Measurements from ENCODE around the gene MDFIC. TPM values are rescaled to one million over a fixed set of nuclear protein-coding genes. Genes with fewer than 3 reads are reported as not detected.
"Not testable (repeated sequence)": the region's sequence is repeated elsewhere in the genome, so short reads cannot be mapped to it uniquely, and the experiment has no call there.

Gene MDFIC
- 10 to 100 TPM; 21.8 to 23.9 TPM for total RNA-seq
- long read RNA-seq, partial matches to known transcripts, result 0 of 1 reads
- long read RNA-seq, other reads (novel, unspliced or antisense), result 0 of 1 reads

GRCh38 chr7:114922026-114922651 lies at the start of gene MDFIC:
Gene MDFIC, plus strand, starts transcription at chr7:114922094. Its CDS starts 940 bp downstream, at chr7:114923034.
- intact Hi-C loops (cut with DNase I), result loop anchor here in 1 of 2 donors (5.0 to 10.0 kb wide), 2 partner anchors 55 to 293 kb away; no protein-coding TSS in a partner anchor
- ATAC-seq (peak; percentile 88 to 92), DNase-seq (peak; percentile 74)

- ATAC-seq (no peak), DNase-seq (no peak)
- intact Hi-C loops (cut with DNase I), result no loop called here
Measured at GRCh38 chr7:114874170-114874569, 47.7 kb upstream of the MDFIC start.

GRCh38 chr7:114875186-114875585 lies 46.7 kb upstream of the MDFIC start:
- intact Hi-C loops (cut with DNase I), result no loop called here
- no peak for DNase-seq
- ATAC-seq, result no peak

GRCh38 chr7:114879554-114879953 lies 42.3 kb upstream of the MDFIC start:
- ATAC-seq, result no peak
- DNase-seq, result no peak
- intact Hi-C loops (cut with DNase I), result no loop called here

GRCh38 chr7:114885836-114886235 lies 36.1 kb upstream of the MDFIC start:
- intact Hi-C loops (cut with DNase I), result no loop called here
- no peak for DNase-seq

GRCh38 chr7:114886241-114886640 lies 35.7 kb upstream of the MDFIC start:
- intact Hi-C loops (cut with DNase I), result no loop called here
- no peak for DNase-seq
- no peak for ATAC-seq

More at GRCh38 chr7:114885836-114886235, 36.1 kb upstream of the MDFIC start:
- no peak for ATAC-seq

GRCh38 chr7:114889116-114889515 lies 32.8 kb upstream of the MDFIC start:
- DNase-seq; ATAC-seq; intact Hi-C loops (cut with DNase I): not testable (repeated sequence)

- DNase-seq (no peak), ATAC-seq (peak in 1 of 2 donors; percentile 86)
- intact Hi-C loops (cut with DNase I), result no loop called here
Measured at GRCh38 chr7:114889646-114890285, 32.1 kb upstream of the MDFIC start.

- no peak for DNase-seq
- intact Hi-C loops (cut with DNase I), result no loop called here
Measured at GRCh38 chr7:114890561-114890960, 31.3 kb upstream of the MDFIC start.

GRCh38 chr7:114900127-114900526 lies 21.8 kb upstream of the MDFIC start:
- no peak for ATAC-seq
- intact Hi-C loops (cut with DNase I), result no loop called here

More at GRCh38 chr7:114890561-114890960, 31.3 kb upstream of the MDFIC start:
- ATAC-seq, result no peak

GRCh38 chr7:114901771-114902170 lies 20.1 kb upstream of the MDFIC start:
- intact Hi-C loops (cut with DNase I), result no loop called here
- peak in 1 of 2 donors; percentile 68 for ATAC-seq
- no peak for DNase-seq

More at GRCh38 chr7:114900127-114900526, 21.8 kb upstream of the MDFIC start:
- no peak for DNase-seq

GRCh38 chr7:114903131-114903530 lies 18.8 kb upstream of the MDFIC start:
- no peak for ATAC-seq
- DNase-seq, result no peak
- intact Hi-C loops (cut with DNase I), result no loop called here

- DNase-seq (no peak), ATAC-seq (peak in 1 of 2 donors; percentile 62)
- intact Hi-C loops (cut with DNase I), result no loop called here
Measured at GRCh38 chr7:114910787-114911186, 11.1 kb upstream of the MDFIC start.

GRCh38 chr7:114911411-114911810 lies 10.5 kb upstream of the MDFIC start:
- intact Hi-C loops (cut with DNase I), result no loop called here
- ATAC-seq, result no peak

GRCh38 chr7:114916261-114916892 lies 5.5 kb upstream of the MDFIC start:
- DNase-seq, result no peak
- intact Hi-C loops (cut with DNase I), result no loop called here
- no peak for ATAC-seq

More at GRCh38 chr7:114911411-114911810, 10.5 kb upstream of the MDFIC start:
- no peak for DNase-seq

- intact Hi-C loops (cut with DNase I), result no loop called here
- DNase-seq, result no peak
- ATAC-seq, result no peak
Measured at GRCh38 chr7:114917211-114917839, 4.6 kb upstream of the MDFIC start.

GRCh38 chr7:114919587-114919986 lies 2.3 kb upstream of the MDFIC start:
- ATAC-seq (no peak), DNase-seq (no peak)
- intact Hi-C loops (cut with DNase I), result no loop called here

GRCh38 chr7:114921631-114922025 lies 266 bp upstream of the MDFIC start:
- peak; percentile 27 to 32 for ATAC-seq
- DNase-seq, result peak; percentile 26
- intact Hi-C loops (cut with DNase I), result loop anchor here in 1 of 2 donors (5.0 to 10.0 kb wide), 2 partner anchors 56 to 293 kb away; no protein-coding TSS in a partner anchor

GRCh38 chr7:114922652-114923402 lies 933 bp downstream of the MDFIC start:
- peak; percentile 41 for DNase-seq
- ATAC-seq, result peak; percentile 72 to 76
- intact Hi-C loops (cut with DNase I), result loop anchor here in 1 of 2 donors (5.0 to 10.0 kb wide), 2 partner anchors 54 to 292 kb away; no protein-coding TSS in a partner anchor
